HG03135 (cell line): ENCODE measurements around the gene PBX2.
A peak's percentile ranks its signal among the peaks of the same experiment; 100 is the strongest.
"Not testable (repeated sequence)": the region's sequence is repeated elsewhere in the genome, so short reads cannot be mapped to it uniquely, and the experiment has no call there.

Experiments used
- ATAC-seq: cut with Tn5 transposase; IDR thresholded peaks from one replicate; pipeline ENCODE4 v1.9.1; 2021; ENCODE audit warnings: mild to moderate bottlenecking, moderate library complexity; ENCODE audit not compliant: unreplicated experiment

Gene PBX2, protein sequence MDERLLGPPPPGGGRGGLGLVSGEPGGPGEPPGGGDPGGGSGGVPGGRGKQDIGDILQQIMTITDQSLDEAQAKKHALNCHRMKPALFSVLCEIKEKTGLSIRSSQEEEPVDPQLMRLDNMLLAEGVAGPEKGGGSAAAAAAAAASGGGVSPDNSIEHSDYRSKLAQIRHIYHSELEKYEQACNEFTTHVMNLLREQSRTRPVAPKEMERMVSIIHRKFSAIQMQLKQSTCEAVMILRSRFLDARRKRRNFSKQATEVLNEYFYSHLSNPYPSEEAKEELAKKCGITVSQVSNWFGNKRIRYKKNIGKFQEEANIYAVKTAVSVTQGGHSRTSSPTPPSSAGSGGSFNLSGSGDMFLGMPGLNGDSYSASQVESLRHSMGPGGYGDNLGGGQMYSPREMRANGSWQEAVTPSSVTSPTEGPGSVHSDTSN

DNA sequence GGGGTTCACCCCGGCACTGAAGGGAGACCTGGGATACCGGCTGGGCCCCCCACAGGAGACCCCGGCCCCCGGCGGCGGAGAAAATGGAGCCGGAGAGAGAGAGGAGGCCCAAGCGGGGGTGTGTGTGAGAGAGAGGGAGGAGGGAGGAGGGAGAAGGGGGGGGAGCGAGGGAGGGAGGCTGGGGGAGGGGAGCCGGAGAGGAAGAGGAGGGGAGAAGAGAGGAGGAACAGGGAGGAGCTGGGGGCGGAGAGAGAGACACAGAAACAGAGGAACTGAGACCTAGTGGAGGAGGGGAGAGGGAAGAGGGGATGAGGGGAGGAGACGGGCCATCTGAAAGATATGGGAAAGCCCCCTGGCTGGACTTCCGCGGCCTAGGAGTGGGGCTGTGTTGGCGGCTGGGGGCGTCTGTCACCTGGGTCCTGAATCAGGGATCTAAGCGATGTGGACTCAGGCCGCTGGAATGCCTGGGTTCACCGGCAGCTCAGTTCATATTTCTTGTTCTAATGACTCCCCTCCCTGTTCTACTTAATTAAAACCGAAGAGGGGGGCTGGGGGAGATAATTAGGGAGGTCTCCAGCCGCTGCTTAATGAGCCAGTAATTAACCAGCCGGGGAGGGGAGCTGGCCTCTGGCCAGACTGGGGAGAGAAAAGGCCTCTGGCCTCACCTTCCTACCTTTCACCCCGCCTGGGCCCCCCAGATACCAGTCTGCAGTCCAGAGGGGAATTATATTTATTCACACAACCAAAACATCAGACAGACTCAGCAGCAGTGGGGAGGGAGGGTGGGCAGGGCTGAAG, at the start of gene PBX2:
PBX2 (minus strand) TSS at position 149 of the 798 bp plus-strand sequence. CDS start 287 bp downstream, outside the sequence.
- peak; percentile 51 for ATAC-seq

DNA sequence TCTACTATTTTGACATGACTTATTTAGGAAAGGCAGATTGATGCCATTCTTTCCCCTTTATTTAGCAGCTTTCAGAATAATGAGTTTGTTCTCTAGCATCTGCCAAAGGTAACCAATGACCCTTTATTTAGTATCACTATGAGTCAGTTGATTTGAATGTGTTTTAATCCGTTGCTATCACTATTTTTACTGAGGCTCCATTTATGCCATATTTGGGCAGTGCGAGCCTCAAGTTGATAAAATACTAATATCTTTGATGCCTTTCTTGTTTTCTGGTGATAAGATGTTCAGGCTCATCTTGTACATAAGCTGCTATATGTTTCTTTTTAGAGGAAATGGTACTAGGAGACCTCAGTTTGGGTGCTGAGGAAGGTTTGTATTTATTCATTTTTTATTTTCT, 49.5 kb upstream of the PBX2 start:
- ATAC-seq, result no peak

DNA sequence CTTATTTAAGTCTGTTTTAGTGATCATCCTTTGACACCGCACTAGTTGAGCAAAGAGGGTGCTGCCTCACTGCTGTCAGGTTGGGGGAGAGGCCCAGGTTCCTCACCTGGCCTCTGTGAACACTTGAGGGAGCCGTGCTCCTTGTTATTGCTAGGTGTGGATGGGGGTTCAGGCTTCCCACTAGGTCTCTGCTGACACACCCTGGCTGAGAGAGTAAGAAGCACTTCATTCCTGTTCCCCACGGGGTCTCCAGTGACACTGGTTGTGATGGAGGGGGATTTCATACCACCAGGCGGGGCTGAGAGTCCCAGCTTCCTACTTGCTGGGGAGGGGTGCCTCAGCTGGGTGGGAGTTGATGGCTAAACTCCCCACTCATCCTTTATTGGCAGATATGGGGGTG, 44.9 kb upstream of the PBX2 start:
- no peak for ATAC-seq

DNA sequence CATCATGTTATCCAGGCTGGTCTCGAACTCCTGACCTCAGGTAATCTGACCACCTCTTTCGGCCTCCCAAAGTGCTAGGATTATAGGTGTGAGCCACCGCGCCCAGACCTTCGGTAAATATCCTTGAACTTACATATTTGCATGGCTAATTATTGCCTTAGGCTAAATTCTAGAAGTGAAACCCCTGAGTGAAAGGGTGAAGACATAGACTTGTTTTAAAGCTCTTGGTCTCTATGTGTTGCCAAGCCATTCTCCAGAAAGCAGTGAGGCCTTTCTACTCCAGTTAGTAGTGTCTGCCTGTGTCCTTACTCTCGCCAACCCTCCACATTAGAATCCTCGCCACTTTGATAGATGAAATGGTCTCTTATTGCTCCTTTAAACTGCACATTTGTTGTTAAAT, 36.4 kb upstream of the PBX2 start:
- no peak for ATAC-seq

DNA sequence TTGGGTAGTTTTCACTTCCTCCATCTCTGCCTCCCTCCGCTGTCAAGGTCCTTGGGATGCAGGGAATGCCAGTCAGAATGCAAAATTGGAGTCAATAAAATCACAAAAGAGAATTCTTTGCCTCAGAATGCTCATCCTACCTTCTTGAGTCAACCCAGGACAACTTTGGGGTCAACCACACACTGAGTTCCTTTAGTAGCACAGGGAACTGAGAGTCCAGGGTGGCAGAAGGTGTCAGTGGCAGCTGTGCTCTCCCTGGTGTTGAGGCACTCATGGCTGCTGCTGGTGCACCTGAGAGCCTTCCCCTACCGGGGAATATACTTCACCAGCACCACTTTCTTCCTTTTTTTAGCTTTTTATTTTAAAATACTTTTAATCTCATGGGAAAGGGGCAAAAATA, 34.7 kb upstream of the PBX2 start:
- no peak for ATAC-seq

DNA sequence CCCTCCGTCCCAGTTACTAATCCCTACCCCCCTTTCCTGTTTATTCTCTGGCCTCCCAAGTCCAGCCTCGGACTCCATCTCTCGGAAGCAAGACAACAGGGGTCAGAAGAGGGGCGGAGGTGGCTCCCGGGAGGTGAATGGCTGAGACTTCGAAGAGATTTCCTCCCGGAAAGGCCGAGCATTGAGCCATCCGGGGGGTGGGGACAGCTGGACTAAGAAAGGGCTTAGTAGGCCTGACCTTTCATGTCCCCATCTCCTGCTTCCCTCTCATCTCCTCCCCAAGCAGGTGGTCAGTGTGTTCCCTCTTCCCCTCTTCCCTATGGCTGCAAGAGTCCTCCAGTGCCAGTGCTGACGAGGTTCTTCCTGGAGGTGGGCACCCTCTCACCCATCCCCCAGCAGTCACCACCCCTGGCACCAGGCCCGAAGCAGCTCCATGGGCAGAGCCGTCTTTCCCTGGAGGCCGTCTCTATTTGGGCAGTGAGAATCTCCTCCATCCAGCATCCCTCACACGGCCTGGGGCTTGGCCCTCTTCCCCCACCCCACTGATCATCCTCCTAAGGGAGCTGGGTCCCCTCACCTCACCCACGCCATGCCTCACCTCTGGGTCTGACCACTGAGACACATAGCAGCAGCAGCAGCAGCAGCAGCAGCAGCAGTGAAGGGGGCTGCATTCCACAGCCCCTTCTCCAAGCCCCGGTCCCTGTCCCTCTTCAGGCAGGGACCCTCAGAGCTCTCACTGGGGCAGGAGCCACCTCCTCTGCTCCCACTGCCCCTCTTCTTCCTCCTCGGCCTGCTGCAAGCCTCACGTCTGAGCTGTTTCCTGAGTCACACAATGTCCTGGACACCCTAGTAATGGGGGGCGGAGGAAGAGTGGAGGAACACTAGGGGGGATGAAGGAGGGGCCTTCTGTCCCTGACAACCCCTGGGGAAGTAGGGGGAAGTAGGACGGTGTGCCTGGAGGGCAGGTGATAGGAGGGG, 33.5 kb upstream of the PBX2 start, which contains the start of gene NOTCH4:
NOTCH4 (minus strand) TSS at position 810 of the 978 bp plus-strand sequence; CDS start at position 671, 139 bp downstream.
- no peak for ATAC-seq

DNA sequence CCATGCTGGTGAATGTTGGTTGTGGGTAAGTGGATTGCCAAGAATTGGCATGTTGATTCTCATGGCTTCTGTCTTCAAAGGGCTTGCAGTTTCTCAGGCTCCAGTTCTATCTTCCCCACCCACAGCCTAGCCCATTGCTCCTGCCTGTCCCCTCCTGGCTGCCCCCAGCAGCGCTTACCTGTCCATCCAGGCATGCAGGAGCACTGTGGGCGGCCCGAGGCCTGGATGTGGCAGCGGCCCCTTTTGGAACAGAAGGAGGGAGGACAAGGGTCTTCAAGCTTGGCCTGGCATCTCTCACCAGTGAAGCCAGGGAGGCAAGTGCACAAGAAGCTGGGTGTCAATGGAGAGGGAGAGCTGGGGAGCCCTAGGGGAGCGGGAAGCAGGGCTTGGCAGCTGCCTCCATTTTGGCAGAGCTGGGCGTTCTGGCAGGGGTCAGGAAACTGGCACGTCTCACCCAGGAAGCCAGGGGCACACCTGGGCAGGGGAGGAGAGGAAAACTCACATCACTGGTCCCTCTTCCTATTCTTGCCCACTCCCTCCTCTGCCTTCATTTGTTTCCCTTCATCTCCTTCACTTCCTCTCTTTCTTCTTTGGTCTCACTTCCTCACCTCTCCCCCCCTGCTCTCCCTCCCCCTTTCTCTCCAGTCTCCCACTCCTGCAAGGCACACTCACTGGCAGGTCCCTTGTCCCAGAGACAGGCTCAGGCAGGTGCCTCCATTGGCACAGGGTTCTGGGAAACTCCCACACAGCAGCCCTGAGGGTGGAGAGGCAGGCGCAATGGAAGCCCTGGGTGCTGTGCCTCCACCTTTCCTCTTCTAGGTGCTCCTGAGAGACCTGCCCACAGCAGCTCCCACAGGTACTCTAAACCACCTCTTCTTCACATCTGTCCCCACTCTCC, 32.6 kb upstream of the PBX2 start:
- ATAC-seq, result no peak

DNA sequence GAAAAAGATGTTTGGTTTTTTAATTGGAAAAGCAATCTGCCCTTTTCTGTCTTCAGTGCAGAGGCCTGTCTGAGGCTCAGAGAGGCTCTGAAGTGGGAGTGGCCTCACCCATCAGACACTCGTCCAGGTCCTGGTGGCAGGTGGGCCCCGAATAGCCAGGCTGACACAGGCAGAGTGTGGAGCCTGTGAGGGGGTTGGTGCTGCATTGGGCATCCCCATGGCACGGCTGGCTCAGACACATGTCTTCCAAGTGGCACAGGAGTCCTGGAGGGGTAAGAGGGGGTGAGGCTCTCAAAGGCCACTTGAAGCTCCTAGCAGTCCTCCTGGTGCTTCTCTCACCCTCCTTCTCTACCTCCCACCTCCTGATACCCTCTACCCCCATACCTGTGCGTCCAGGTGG, 30.0 kb upstream of the PBX2 start:
- no peak for ATAC-seq

DNA sequence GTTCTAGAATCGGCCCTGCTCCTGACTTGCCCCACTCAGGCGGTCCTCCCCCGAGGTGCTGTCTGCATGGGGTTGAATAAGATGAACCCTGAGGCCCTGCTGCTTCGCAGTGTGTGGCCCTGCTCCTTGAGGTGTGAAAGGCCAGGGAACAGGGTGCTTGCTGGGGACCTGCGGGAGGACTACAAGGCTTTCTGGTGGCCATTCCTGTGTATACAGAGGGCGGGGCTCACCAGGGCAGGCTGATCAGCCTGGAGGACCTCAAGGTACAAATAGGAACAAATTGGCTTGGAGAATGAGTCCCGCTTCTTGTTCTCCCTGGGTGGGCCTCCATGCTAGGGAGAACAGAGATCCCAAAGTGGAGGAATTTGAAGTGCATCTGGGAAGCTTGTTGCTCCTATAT, 28.2 kb upstream of the PBX2 start:
- no peak for ATAC-seq

DNA sequence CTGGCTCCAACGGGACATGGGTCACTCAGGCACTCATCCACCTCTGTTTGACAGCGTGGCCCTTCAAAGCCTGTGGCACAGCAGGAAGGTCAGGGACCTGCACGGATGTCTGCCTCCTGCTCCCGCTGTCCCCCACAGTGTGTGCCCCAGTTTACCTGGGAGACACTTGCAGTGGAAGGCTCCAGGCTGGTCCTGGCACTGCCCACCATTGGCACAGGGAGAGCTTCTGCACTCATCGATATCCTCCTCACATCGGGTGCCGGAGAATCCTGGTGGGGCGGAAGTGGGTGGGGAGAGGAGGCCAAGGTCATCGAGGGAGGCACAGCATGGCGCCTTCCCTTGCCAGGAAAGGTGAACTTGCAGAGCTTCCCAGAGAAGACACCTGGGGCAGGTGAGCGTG, 27.0 kb upstream of the PBX2 start:
- no peak for ATAC-seq

DNA sequence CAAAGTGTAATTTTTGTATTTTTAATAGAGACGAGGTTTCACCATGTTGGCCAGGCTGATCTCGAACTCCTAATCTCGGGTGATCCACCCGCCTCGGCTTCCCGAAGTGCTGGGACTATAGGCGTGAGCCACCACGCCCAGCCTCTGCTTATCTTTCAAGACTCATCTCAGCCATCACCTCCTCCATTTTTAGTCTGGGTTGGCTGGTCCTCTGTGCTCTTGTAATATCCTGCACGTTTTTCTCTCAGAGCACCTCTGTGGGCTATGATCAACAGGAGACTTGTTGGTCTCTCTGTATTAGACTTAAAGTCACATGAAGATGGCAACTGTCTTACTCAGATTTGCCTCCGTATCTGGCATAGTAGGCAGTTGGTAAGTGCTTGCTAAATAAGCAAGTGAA, 26.3 kb upstream of the PBX2 start:
- no peak for ATAC-seq

DNA sequence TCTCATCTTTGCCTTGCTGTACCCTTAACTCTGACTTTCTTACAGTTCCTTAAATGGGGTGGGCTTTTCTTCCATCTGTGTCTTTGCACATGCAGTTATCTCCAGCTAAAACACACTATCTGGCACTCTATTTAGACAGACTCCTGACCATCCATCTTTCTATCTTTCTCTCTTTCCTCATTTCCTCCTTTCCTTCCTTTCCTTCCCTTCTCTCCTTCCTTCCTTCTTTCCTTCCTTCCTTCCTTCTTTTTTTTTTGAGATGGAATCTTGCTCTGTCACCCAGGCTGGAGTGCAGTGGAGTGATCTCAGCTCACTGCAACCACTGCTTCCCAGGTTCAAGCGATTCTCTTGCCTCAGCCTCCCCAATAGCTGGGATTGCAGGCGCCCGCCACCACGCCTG, 25.6 kb upstream of the PBX2 start:
- ATAC-seq, result no peak

DNA sequence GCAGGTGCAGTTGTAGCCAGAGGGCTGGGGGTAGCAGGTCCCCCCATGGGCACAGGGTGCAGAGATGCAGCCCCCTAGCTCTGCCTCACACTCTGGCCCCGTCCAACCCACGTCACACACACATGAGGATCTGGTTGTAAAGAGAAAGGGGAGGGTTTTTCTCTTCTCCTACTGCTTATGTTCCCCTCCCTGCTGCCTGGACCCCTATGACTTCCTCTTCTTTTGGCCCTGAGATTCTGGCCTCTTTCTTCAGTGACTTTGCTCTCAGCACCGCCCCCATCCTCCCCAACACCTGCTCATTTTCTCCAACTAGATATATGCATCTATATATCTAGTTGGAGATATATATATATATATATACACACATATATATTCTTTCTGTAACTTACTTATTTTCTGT, 24.1 kb upstream of the PBX2 start:
- ATAC-seq, result no peak

DNA sequence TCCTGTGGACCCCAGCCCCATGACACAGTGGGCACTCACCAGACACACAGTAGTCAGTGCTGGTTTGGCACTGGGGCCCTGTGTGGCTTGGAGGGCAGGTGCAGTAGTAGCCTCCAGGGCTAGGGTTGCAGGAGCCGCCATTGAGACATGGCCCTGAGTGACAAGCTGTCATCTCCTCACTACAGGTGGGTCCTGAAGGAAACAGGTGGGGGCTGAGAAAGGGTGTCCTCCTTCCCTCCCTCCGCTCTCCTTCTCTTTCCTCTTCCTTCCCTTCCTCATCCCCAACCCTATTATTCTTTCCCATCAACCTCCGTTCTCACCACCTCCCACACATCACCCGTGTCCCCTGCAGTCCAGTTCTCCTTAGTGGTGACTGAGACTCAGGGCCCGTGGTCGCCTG, 23.6 kb upstream of the PBX2 start:
- no peak for ATAC-seq

DNA sequence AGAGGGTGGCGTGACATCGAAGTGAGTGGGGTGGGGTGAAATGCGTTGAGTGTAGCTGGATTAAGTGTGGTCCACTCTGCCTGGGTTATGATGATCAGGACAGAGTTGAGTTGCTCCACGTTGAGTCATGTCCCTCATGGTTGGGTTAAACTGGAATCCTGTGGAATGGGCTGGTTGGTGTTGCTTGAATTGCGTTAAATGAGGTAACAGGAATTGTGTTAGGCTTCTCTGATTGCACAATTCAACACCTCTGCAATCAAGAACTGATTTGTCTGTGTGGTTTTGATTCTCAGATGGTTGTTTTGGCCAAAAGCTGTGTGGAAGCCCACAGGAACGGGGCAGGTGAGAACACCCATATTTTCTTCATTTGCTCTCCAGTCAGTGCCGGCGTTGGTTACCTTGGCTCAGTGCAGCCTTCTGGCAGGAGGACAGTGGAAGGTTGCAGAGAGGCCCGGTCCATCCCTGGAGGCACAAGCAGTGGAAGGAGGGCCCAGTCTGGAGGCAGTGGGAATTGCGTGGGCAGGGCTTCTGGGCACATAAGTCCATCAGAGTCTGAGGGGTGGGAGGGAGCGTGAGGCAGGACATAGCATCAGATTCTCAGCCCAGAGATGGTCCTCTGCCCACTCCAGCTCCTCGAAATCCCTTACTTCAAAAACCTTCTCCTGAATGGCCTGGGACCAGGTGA, 22.2 kb upstream of the PBX2 start:
- no peak for ATAC-seq

DNA sequence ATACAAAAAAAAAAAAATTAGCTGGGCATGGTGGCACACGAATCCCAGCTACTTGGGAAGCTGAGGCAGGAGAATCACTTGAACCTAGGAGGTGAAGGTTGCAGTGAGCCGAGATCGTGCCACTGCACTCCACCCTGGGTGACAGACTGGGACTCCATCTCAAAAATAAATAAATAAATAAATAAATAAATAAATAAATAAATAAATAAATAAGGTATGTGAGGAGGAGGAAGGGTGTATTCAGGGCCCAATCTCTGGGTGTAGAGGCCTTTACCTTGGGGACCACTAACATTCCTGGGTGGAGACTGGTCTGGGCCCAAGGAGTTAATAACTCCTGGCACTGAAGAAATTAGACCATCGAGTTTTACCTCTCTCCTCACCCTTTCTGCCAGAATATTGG, 21.4 kb upstream of the PBX2 start:
- ATAC-seq, result not testable (repeated sequence)

DNA sequence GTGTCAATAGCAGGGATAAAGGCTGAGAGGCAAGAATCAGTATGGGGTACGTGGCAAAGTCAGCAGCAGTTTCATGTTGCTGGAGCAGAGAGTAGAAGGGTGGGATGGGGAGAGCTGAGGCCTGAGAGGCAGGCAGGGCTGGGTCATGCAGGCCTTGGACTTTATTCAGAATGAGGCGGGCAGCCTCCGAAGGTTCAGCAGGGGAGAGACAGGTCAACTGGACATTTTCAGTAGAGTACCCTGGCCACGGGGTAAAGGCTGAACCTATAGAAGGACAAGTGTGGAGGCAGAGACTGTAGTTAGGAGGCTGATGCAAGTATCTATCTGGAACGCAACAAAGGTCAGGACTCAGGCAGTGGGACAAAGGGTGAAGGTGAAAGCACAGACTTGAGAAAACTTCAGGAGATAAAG, 20.2 kb upstream of the PBX2 start:
- no peak for ATAC-seq

DNA sequence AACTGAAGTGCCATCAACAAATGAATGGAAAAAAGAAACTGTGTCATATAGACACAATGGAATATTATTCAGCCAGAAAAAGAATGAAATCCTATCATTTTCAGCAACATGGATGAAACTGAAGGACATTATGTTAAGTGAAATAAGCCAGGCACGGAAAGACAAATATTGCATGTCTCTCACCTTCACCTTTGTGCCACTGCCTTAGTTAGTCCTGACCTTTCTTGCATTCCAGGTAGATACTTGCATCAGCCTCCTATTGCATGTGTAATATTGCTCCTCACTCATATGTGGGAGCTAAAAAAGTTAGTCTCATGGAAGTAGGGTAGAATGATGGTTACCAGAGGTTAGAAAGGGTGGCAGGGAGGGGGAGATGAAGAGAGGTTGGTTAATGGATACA, 19.0 kb upstream of the PBX2 start:
- no peak for ATAC-seq

DNA sequence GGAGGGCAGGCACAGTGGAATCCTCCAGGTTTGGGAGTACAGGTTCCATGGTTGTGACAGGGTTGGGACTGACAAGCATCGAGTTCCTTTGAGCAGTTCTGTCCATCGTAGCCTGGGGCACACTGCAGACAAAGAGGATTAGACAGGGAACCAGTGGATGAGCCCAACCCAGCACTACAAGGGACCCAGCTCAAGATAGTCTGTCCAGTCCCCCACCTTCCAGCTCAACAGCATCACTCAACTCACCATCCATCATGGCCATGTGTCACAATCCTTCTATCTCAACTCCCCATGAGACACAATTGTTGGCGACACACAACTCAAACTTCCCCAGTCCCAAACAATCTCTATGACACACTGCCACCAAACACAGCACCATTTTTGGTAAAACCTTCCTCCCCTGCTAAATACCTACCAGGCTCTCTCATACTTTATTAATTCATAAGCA, 14.3 kb upstream of the PBX2 start:
- no peak for ATAC-seq
